GM13977 (cell line): ENCODE measurements around the gene REXO1.

Experiments
- DNase-seq: peaks from one replicate; pipeline ENCODE4 v3.0.0; 2012; ENCODE audit warnings: low spot score
- CTCF ChIP-seq: IDR thresholded peaks from 2 replicates; pipeline ENCODE4 v1.5.1; 2012; ENCODE audit warnings: mild to moderate bottlenecking, control low read depth; ENCODE audit not compliant: insufficient read depth; ENCODE audit errors: extremely low read depth, missing control alignments
- in situ Hi-C: fragments of 300-500 bp; cut with MboI; formaldehyde crosslinking; loops from one replicate; pipeline ENCODE4 v1.12.0; 2022; ENCODE audit warnings: low sequenced_read_pairs, low pct_unique_long_range_greater_than_20kb, mixed read lengths, inconsistent platforms; ENCODE audit not compliant: unreplicated experiment

The REXO1 gene

GRCh38 chr19:1850809-1851653 is 2.7 kb upstream of the REXO1 start:
- TF ChIP-seq CTCF = peak; percentile 28
- DNase-seq = no peak

GRCh38 chr19:1849886-1850398 is 1.7 kb upstream of the REXO1 start:
- in situ Hi-C loops = no loop called here
- TF ChIP-seq CTCF = no peak
- no peak for DNase-seq

More at GRCh38 chr19:1850809-1851653, 2.7 kb upstream of the REXO1 start:
- in situ Hi-C loops = no loop called here

- DNase-seq = no peak
- no peak for TF ChIP-seq CTCF
- in situ Hi-C loops = no loop called here
Measured at GRCh38 chr19:1849132-1849474, 820 bp upstream of the REXO1 start.

- in situ Hi-C loops = no loop called here
- no peak for DNase-seq
- no peak for TF ChIP-seq CTCF
Measured at GRCh38 chr19:1847684-1848398, 442 bp downstream of the REXO1 start.

GRCh38 chr19:1847348-1847683 is 967 bp downstream of the REXO1 start:
- no peak for DNase-seq
- in situ Hi-C loops = no loop called here
- TF ChIP-seq CTCF = no peak

GRCh38 chr19:1846517-1847204 is 1.6 kb downstream of the REXO1 start:
- no peak for TF ChIP-seq CTCF
- no peak for DNase-seq
- in situ Hi-C loops = no loop called here
